Stimulated activated CD8-positive, alpha-beta memory T cell treated with anti-CD3 and anti-CD28 coated beads, Interleukin-4, amount 100 ng/mL, for 24 hours (primary cell): ENCODE results near the gene GRIA1.

Source experiments
- DNase-seq: peaks from one replicate; pipeline ENCODE4 v3.0.0-alpha.2; 2020; ENCODE audit warnings: low read depth

The GRIA1 gene

GRCh38 chr5:153551537-153552079 is 61.1 kb downstream of the GRIA1 start:
- DNase-seq, result no peak

- DNase-seq, result no peak
Measured at GRCh38 chr5:153552886-153553285, 62.4 kb downstream of the GRIA1 start.

- no peak for DNase-seq
Measured at GRCh38 chr5:153555420-153556114, 65.1 kb downstream of the GRIA1 start.

GRCh38 chr5:153558957-153559356 is 68.5 kb downstream of the GRIA1 start:
- no peak for DNase-seq

GRCh38 chr5:153559926-153560325 is 69.5 kb downstream of the GRIA1 start:
- DNase-seq, result no peak

- DNase-seq, result no peak
Measured at GRCh38 chr5:153562189-153562588, 71.7 kb downstream of the GRIA1 start.

GRCh38 chr5:153565822-153566221 is 75.4 kb downstream of the GRIA1 start:
- no peak for DNase-seq

- no peak for DNase-seq
Measured at GRCh38 chr5:153569036-153569435, 78.6 kb downstream of the GRIA1 start.

GRCh38 chr5:153571162-153571561 is 80.7 kb downstream of the GRIA1 start:
- no peak for DNase-seq

GRCh38 chr5:153572411-153573145 is 82.1 kb downstream of the GRIA1 start:
- no peak for DNase-seq

- no peak for DNase-seq
Measured at GRCh38 chr5:153573326-153574033, 83.0 kb downstream of the GRIA1 start.

GRCh38 chr5:153584126-153584959 is 93.9 kb downstream of the GRIA1 start:
- DNase-seq, result no peak

GRCh38 chr5:153584960-153585359 is 94.5 kb downstream of the GRIA1 start:
- DNase-seq, result no peak

- DNase-seq, result no peak
Measured at GRCh38 chr5:153585622-153586277, 95.3 kb downstream of the GRIA1 start.

- DNase-seq, result no peak
Measured at GRCh38 chr5:153592081-153592480, 101.6 kb downstream of the GRIA1 start.

GRCh38 chr5:153594785-153595184 is 104.3 kb downstream of the GRIA1 start:
- DNase-seq, result no peak

- DNase-seq, result no peak
Measured at GRCh38 chr5:153598099-153598498, 107.6 kb downstream of the GRIA1 start.

- DNase-seq, result no peak
Measured at GRCh38 chr5:153601377-153601776, 110.9 kb downstream of the GRIA1 start.

- no peak for DNase-seq
Measured at GRCh38 chr5:153605386-153605785, 114.9 kb downstream of the GRIA1 start.

GRCh38 chr5:153610009-153610408 is 119.5 kb downstream of the GRIA1 start:
- DNase-seq, result no peak

- DNase-seq, result no peak
Measured at GRCh38 chr5:153610811-153611210, 120.3 kb downstream of the GRIA1 start.
